HCT116 (cell line): Measurements from ENCODE around the gene KCND2. TPM values are rescaled to one million over a fixed set of nuclear protein-coding genes. Genes with fewer than 3 reads are reported as not detected.

Source experiments
- ATAC-seq: fragments of 200-7000 bp; cut with Tn5 transposase; 2 replicates; pipeline ENCODE4 v1.9.1; 2020; ENCODE audit warnings: mild to moderate bottlenecking, moderate library complexity
- BruUV-seq: library from RNA; stranded (reverse); fragments of 400-500 nt; replicated peaks from 2 replicates; lab custom pipeline; 2021; lab: Mats Ljungman, UMichigan
- CTCF ChIA-PET: fragments of 300-600 bp; sonication (Branson Sonifier 250); formaldehyde crosslinking; loops from one replicate; lab custom pipeline; 2021; ENCODE audit warnings: antibody characterized with exemption; lab: Charles Lee
- POLR2A ChIA-PET: fragments of 300-600, 350-600 bp; sonication (Branson Sonifier 250); formaldehyde crosslinking; loops from one replicate; lab custom pipeline; 2021; ENCODE audit warnings: antibody characterized with exemption; lab: Charles Lee
- RAD21 ChIA-PET, 2 experiments: fragments of 300-600 bp; sonication (Branson Sonifier 250); formaldehyde crosslinking; loops; one replicate each; lab custom pipeline; 2023; ENCODE audit warnings: low total read pairs in 2 of 2; ENCODE audit not compliant: uncharacterized antibody in 2 of 2, unreplicated experiment in 2 of 2, low non-redundant PET in 1 of 2; lab: Charles Lee
- DNase-seq: peaks from one replicate; pipeline ENCODE4 v3.0.0-alpha.2; 2010; ENCODE audit warnings: low read depth, low spot score
- H2AFZ ChIP-seq: fragments of 200-600 bp; shearing (Covaris generic), sonication (generic); 2 replicates; pipeline ENCODE4 v1.6.1; 2017; ENCODE audit warnings: low read depth, mixed run types, mixed read lengths, antibody characterized with exemption, low read length; ENCODE audit not compliant: poor library complexity, severe bottlenecking
- H3K27ac ChIP-seq: 2 replicates; pipeline ENCODE4 v1.5.1; 2012; ENCODE audit warnings: low read depth, low read length
- H3K27me3 ChIP-seq: fragments of 200-600 bp; sonication (generic); 2 replicates; pipeline ENCODE4 v1.6.1; 2016; ENCODE audit warnings: mixed run types, low read length, mixed read lengths; ENCODE audit not compliant: insufficient read depth
- H3K36me3 ChIP-seq, 2 experiments: fragments of 200-500 bp in 1 of 2; fragments of 200-600 bp in 1 of 2; sonication (Bioruptor generic) in 1 of 2; sonication (generic) in 1 of 2; 2 replicates each; pipeline versions ENCODE4 v1.5.1 to v1.6.1; 2014 to 2016; ENCODE audit warnings: low read length in 2 of 2, inconsistent platforms in 1 of 2, mixed read lengths in 1 of 2, mixed run types in 1 of 2; ENCODE audit not compliant: insufficient read depth in 2 of 2, control insufficient read depth in 1 of 2
- H3K4me1 ChIP-seq, 2 experiments: fragments of 200-600 bp in 1 of 2; sonication (generic) in 1 of 2; 2 replicates each; pipeline versions ENCODE4 v1.5.1 to v1.6.1; 2012 to 2017; ENCODE audit warnings: low read length in 2 of 2, inconsistent platforms in 1 of 2, mild to moderate bottlenecking in 1 of 2, mixed read lengths in 1 of 2, mixed run types in 1 of 2, moderate library complexity in 1 of 2; ENCODE audit not compliant: insufficient read depth in 2 of 2, control insufficient read depth in 1 of 2
- H3K4me2 ChIP-seq: fragments of 200-600 bp; sonication (generic); 2 replicates; pipeline ENCODE4 v1.6.1; 2017; ENCODE audit warnings: mixed run types, low read length, mixed read lengths
- H3K4me3 ChIP-seq, 2 experiments: fragments of 200-600 bp in 1 of 2; sonication (generic) in 1 of 2; replicated peaks in 1 of 2; 2 replicates each; pipeline ENCODE4 v1.5.1; 2011 to 2016; ENCODE audit warnings: low read length in 2 of 2, control low read depth in 1 of 2, low read depth in 1 of 2, mild to moderate bottlenecking in 1 of 2, mixed read lengths in 1 of 2, mixed run types in 1 of 2
- H3K79me2 ChIP-seq: fragments of 200-600 bp; sonication (generic); 2 replicates; pipeline ENCODE4 v1.6.1; 2017; ENCODE audit warnings: mild to moderate bottlenecking, mixed run types, low read length, moderate library complexity, mixed read lengths; ENCODE audit not compliant: insufficient read depth
- H3K9ac ChIP-seq: fragments of 200-600 bp; sonication (generic); 2 replicates; pipeline ENCODE4 v1.6.1; 2016; ENCODE audit warnings: low read length, mixed read lengths
- H3K9me2 ChIP-seq: fragments of 200-600 bp; sonication (generic), shearing (Covaris generic); 2 replicates; pipeline ENCODE4 v1.6.1; 2017; ENCODE audit warnings: mixed run types, mild to moderate bottlenecking, moderate library complexity; ENCODE audit not compliant: insufficient read depth
- H3K9me3 ChIP-seq, 2 experiments: fragments of 200-500 bp in 1 of 2; fragments of 200-600 bp in 1 of 2; sonication (Bioruptor generic) in 1 of 2; sonication (generic) in 1 of 2; 2 replicates each; pipeline ENCODE4 v1.6.1; 2014 to 2017; ENCODE audit warnings: low read length in 2 of 2, mixed read lengths in 2 of 2, inconsistent platforms in 1 of 2, low read depth in 1 of 2, mild to moderate bottlenecking in 1 of 2, mixed run types in 1 of 2, moderate library complexity in 1 of 2; ENCODE audit not compliant: control insufficient read depth in 1 of 2, insufficient read depth in 1 of 2
- H4K20me1 ChIP-seq: fragments of 200-600 bp; sonication (generic), shearing (Covaris generic); 2 replicates; pipeline ENCODE4 v1.6.1; 2017; ENCODE audit warnings: mixed run types, mild to moderate bottlenecking, moderate library complexity; ENCODE audit not compliant: insufficient read depth
- CBX3 ChIP-seq: IDR thresholded peaks from 2 replicates; pipeline ENCODE4 v1.6.1; 2012; ENCODE audit warnings: low read depth
- EGR1 ChIP-seq: IDR thresholded peaks from 2 replicates; pipeline ENCODE4 v1.6.1; 2012; ENCODE audit warnings: low read depth
- ELF1 ChIP-seq: IDR thresholded peaks from 2 replicates; pipeline ENCODE4 v1.6.1; 2012; ENCODE audit warnings: low read depth, borderline replicate concordance
- JUND ChIP-seq: IDR thresholded peaks from 2 replicates; pipeline ENCODE4 v1.6.1; 2012
- POLR2A ChIP-seq: IDR thresholded peaks from 2 replicates; pipeline ENCODE4 v1.7.0; 2011; ENCODE audit warnings: borderline replicate concordance; ENCODE audit not compliant: insufficient read depth, insufficient read length; ENCODE audit errors: extremely low read depth
- POLR2AphosphoS5 ChIP-seq: IDR thresholded peaks from 2 replicates; pipeline ENCODE4 v1.6.1; 2011; ENCODE audit warnings: mild to moderate bottlenecking, low read depth, low read length, moderate library complexity
- SP1 ChIP-seq: IDR thresholded peaks from 2 replicates; pipeline ENCODE4 v1.6.1; 2012; ENCODE audit warnings: low read depth
- SRF ChIP-seq: IDR thresholded peaks from 2 replicates; pipeline ENCODE4 v1.6.1; 2012; ENCODE audit warnings: low read depth
- intact Hi-C: fragments of 100-400 bp; cut with micrococcal nuclease; formaldehyde crosslinking; loops from 2 replicates; pipeline ENCODE4 v1.10.0; 2022
- total RNA-seq: library from RNA; stranded (reverse); gene quantifications from one replicate; pipeline ENCODE4 v1.2.1, GENCODE V29; 2021; ENCODE audit not compliant: unreplicated experiment
- TF ChIP-seq, protein P1 (sequence below): IDR thresholded peaks from 2 replicates; pipeline ENCODE4 v1.6.1; 2012
- TF ChIP-seq, protein P2 (sequence below), 3 experiments: fragments of 200-600 bp in 1 of 3; sonication (generic) in 1 of 3; IDR thresholded peaks in 2 of 3; conservative IDR thresholded peaks in 1 of 3; 2 replicates each; pipeline ENCODE4 v1.5.1; 2012 to 2017; ENCODE audit warnings: low read depth in 2 of 3, low read length in 2 of 3, antibody characterized with exemption in 1 of 3, borderline replicate concordance in 1 of 3, control low read depth in 1 of 3, mild to moderate bottlenecking in 1 of 3, mixed read lengths in 1 of 3, mixed run types in 1 of 3, moderate library complexity in 1 of 3; ENCODE audit not compliant: insufficient read depth in 1 of 3

Gene KCND2
- total RNA-seq, 1 experiment from 2014 or later: 0.05 TPM

DNA sequence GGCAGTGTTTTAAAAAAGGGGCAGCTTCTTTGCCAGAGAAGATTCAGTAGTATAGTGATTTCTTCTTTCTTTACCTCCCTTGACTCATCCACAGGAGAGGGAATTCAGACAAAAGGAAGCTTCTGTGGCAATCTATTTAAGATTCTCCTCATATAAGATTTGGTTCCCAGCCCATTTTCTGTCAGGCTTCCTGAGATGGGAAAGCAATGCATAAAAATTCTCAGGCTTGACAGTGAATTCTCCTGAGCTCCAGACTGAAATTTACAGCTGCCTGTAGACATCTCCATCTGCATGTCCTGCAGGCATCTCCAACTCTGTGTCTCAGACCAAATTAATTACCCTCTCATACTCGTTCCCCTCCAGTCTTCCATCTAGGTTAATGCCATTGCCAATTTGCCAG, 512.1 kb downstream of the KCND2 start:
- Histone ChIP-seq H3K4me1 (no peaks in the 10 kb centered on the region), H3K27ac (no peak overlapping the region), H3K9me3 (no peaks in the 10 kb centered on the region), H3K9me2 (no peaks in the 10 kb centered on the region), H4K20me1 (no peaks in the 10 kb centered on the region), H3K9ac (no peak overlapping the region), H3K27me3 (no peaks in the 10 kb centered on the region), H2AFZ (no peak overlapping the region), H3K4me2 (no peak overlapping the region), H3K36me3 (no peaks in the 10 kb centered on the region), H3K4me3 (no peak overlapping the region), H3K79me2 (no peaks in the 10 kb centered on the region)
- ATAC-seq (no peak), DNase-seq (no peak)
- no TSS peak for BruUV-seq
- intact Hi-C loops: no loop called here
- ChIA-PET RAD21 (no interaction called here), CTCF (no interaction called here), POLR2A (no interaction called here)
- TF ChIP-seq SP1: no peak
- TF ChIP-seq, protein P1, sequence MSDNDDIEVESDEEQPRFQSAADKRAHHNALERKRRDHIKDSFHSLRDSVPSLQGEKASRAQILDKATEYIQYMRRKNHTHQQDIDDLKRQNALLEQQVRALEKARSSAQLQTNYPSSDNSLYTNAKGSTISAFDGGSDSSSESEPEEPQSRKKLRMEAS: no peak
- no peak for TF ChIP-seq JUND
- TF ChIP-seq, protein P2, sequence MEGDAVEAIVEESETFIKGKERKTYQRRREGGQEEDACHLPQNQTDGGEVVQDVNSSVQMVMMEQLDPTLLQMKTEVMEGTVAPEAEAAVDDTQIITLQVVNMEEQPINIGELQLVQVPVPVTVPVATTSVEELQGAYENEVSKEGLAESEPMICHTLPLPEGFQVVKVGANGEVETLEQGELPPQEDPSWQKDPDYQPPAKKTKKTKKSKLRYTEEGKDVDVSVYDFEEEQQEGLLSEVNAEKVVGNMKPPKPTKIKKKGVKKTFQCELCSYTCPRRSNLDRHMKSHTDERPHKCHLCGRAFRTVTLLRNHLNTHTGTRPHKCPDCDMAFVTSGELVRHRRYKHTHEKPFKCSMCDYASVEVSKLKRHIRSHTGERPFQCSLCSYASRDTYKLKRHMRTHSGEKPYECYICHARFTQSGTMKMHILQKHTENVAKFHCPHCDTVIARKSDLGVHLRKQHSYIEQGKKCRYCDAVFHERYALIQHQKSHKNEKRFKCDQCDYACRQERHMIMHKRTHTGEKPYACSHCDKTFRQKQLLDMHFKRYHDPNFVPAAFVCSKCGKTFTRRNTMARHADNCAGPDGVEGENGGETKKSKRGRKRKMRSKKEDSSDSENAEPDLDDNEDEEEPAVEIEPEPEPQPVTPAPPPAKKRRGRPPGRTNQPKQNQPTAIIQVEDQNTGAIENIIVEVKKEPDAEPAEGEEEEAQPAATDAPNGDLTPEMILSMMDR (IDR thresholded peaks at IDR 0.05 in 2 of 3, conservative IDR thresholded peaks at IDR 0.05 in 1 of 3; ENCODE audit: borderline replicate concordance in 1 of 3, insufficient read depth in 1 of 3, low read depth in 2 of 3, low read length in 2 of 3): no peak
- no peak for TF ChIP-seq EGR1
- TF ChIP-seq POLR2AphosphoS5: no peak
- no peak for TF ChIP-seq CBX3
- TF ChIP-seq ELF1: no peak
- no peak for TF ChIP-seq POLR2A
- TF ChIP-seq SRF: no peak
